ENCODE data around the gene GPC6. TPM values are rescaled to one million over a fixed set of nuclear protein-coding genes. Genes with fewer than 3 reads are reported as not detected.

Gene GPC6
- total RNA-seq, 1 experiment from 2014 or later, result 0.22 TPM

- TF ChIP-seq ZBTB33 (IDR thresholded peaks at IDR 0.05; ENCODE audit: extremely low read depth, insufficient replicate concordance, low read length) (no peak), CTCF (IDR thresholded peaks at IDR 0.05 in 2 of 3, conservative IDR thresholded peaks at IDR 0.05 in 1 of 3; ENCODE audit: borderline replicate concordance in 1 of 3, insufficient read depth in 1 of 3, low read depth in 2 of 3, low read length in 2 of 3) (no peak), RAD21 (IDR thresholded peaks at IDR 0.05; ENCODE audit: low read depth) (no peak)
Measured at GRCh38 chr13:94236132-94236531, 1009.5 kb downstream of the GPC6 start (continued).

- intact Hi-C loops (cut with micrococcal nuclease), result no loop called here
- POLR2A ChIA-PET, result no interaction called here
Measured at GRCh38 chr13:94236872-94237271, 1010.3 kb downstream of the GPC6 start.

More at GRCh38 chr13:94236872-94237271, 1010.3 kb downstream of the GPC6 start:
- Histone ChIP-seq H3K4me2 (ENCODE audit: low read length) (no peak overlapping the region), H3K9me3 (ENCODE audit: control insufficient read depth in 1 of 2, insufficient read depth in 1 of 2, low read depth in 1 of 2, low read length in 2 of 2) (peaks cover 0 to 18% of the 10 kb centered on the region in 2 experiments; a peak in 1 of 4 replicates), H4K20me1 (ENCODE audit: insufficient read depth) (no peaks in the 10 kb centered on the region), H3K4me3 (replicated peaks in 1 of 2; ENCODE audit: low read depth in 1 of 2, low read length in 2 of 2) (no peak overlapping the region), H3K27me3 (ENCODE audit: insufficient read depth, low read length) (no peaks in the 10 kb centered on the region), H3K79me2 (ENCODE audit: insufficient read depth, low read length) (no peaks in the 10 kb centered on the region), H3K9ac (ENCODE audit: low read length) (no peak overlapping the region), H2AFZ (ENCODE audit: low read depth, low read length, poor library complexity, severe bottlenecking) (no peak overlapping the region), H3K27ac (ENCODE audit: low read depth, low read length) (no peak overlapping the region), H3K36me3 (ENCODE audit: control insufficient read depth in 1 of 2, insufficient read depth in 2 of 2, low read length in 2 of 2) (no peaks in the 10 kb centered on the region), H3K4me1 (ENCODE audit: control insufficient read depth in 1 of 2, insufficient read depth in 2 of 2, low read length in 2 of 2) (no peaks in the 10 kb centered on the region), H3K9me2 (ENCODE audit: insufficient read depth) (no peaks in the 10 kb centered on the region)
- RAD21 ChIA-PET (ENCODE audit: low non-redundant PET in 1 of 2, low total read pairs in 2 of 2, uncharacterized antibody in 2 of 2, unreplicated experiment in 2 of 2), result no interaction called here
- ATAC-seq, result no peak
- TF ChIP-seq ZNF274 (IDR thresholded peaks at IDR 0.05; ENCODE audit: low read depth, low read length) (no peak), ZFX (IDR thresholded peaks at IDR 0.05) (no peak), POLR2A (IDR thresholded peaks at IDR 0.05; ENCODE audit: borderline replicate concordance, extremely low read depth, insufficient read depth, insufficient read length) (no peak), CTCF (IDR thresholded peaks at IDR 0.05 in 2 of 3, conservative IDR thresholded peaks at IDR 0.05 in 1 of 3; ENCODE audit: borderline replicate concordance in 1 of 3, insufficient read depth in 1 of 3, low read depth in 2 of 3, low read length in 2 of 3) (no peak), FOSL1 (IDR thresholded peaks at IDR 0.05; ENCODE audit: low read depth) (no peak), MAX (IDR thresholded peaks at IDR 0.05) (no peak), TCF7L2 (IDR thresholded peaks at IDR 0.05; ENCODE audit: borderline replicate concordance, extremely low read depth, insufficient read depth, insufficient read length) (no peak), EZH2phosphoT487 (IDR thresholded peaks at IDR 0.05; ENCODE audit: borderline replicate concordance) (no peak), CBX3 (IDR thresholded peaks at IDR 0.05; ENCODE audit: low read depth) (no peak)
- no peak for DNase-seq (ENCODE audit: low read depth, low spot score)
- CTCF ChIA-PET, result no interaction called here
- no TSS peak for BruUV-seq (replicated peaks)
